Effector CD8-positive, alpha-beta T cell (primary cell): Measurements from ENCODE around the gene SUMO3.

Experiments
- DNase-seq: peaks from one replicate; lab custom pipeline; 2025; lab: John Stamatoyannopoulos, UW

The SUMO3 gene

DNA sequence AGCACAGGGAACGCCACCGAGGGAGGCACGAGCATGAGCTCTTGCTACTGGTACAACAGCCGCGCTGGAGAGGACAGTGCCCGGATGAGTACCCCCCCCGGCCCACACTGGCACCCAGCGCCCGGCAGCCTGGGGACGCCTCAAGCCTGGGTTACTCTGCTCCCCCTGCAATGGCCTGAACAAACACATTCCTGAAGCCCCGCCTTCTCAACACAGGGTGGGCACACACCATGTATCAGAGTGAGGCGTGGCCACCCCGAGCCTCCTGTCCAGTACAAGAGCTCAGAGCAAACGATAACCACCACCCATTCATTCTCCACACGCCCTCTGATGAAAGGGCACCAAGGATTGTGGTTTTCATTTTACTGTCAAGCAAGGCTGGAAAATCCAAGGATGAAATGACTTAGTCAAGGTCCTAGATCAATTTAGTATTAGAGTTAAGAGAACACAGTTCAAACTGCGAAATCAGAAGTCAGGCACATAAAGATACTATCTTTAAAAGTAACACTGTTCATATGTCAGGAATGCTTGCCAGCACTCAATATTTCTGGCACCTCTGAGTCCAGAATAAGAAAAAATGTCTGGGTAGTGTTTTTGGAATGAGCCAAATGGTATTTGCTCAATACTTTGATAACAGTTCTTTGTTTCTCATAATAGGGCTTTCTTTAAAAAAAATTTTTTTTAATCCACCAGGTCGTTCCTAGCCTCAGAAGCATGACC is 38.3 kb downstream of the SUMO3 start:
- DNase-seq: no peak

DNA sequence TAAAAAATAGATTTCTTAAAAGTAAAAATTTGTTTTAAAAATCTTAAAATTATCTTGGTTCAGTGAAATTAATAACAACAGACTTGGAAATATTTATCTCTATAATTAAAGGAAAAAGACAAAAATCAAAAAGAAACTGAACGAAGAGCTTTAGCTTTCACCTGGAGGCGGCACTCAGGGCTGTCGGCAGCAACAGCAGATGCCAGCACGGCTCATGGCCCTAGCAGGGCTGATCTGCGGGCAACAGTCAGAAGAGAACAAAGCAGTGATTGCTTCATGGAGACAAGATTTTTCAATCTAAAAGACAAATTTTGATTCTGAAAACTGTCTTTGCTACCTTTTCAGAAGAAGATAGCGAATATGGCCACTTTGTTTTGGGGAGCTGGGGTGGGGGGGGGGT is 38.9 kb downstream of the SUMO3 start:
- DNase-seq: no peak

DNA sequence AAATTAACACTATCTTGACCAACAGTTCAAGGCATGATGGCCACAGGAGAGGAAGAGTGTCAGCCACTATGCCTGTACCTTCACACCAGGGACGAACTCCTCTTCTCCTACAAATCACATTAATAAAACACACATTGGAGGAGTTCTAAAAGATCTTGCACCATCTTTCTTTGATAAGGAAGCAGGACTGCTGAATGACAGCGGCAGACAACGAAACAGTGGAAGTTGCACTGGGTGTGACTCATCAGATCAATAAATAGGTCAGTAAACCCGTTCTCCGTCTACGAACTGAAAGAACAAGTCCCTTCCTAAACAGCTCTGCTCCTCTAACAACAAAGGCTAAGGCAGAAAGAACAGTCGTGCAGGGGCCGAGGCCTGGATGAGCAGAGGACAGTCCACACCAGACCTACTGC is 39.4 kb downstream of the SUMO3 start:
- DNase-seq: no peak

DNA sequence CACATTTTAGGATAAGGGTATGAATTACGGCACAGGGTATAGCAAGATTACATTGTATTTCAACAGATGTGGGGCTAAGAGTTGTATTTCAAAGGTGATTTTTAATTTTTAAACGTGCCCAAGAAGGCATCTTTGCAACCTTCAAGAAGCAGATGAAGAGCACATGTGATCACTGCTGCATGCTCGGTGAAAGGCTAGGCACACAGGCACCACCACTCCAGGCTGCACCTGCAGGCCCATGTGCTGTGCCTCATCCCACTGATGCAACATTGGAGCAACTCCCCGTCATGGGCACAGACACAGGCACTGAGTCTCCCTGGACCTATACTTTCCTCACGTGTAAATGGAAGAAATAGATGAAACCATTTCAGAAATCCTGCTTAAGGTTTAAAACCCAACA is 39.8 kb downstream of the SUMO3 start:
- no peak for DNase-seq

DNA sequence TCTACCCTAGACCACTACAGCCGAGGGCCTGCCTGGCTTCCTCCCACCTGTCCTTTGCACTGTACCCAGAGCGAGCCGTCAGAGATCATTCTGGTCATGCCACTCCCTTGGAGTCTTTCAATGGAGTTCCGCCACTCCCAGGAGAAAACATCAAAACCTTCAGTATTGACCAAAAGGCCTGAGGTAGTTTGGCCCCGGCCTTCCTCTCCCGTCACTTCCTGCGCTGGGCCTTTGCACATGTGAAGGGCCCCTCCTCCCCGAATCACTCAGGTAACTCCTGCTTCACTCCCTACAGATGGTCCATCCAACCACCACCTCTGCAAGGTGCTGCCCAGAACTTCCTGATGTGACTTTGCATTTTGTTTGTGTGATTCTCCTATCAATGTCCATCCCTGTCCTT is 42.9 kb downstream of the SUMO3 start:
- no peak for DNase-seq

DNA sequence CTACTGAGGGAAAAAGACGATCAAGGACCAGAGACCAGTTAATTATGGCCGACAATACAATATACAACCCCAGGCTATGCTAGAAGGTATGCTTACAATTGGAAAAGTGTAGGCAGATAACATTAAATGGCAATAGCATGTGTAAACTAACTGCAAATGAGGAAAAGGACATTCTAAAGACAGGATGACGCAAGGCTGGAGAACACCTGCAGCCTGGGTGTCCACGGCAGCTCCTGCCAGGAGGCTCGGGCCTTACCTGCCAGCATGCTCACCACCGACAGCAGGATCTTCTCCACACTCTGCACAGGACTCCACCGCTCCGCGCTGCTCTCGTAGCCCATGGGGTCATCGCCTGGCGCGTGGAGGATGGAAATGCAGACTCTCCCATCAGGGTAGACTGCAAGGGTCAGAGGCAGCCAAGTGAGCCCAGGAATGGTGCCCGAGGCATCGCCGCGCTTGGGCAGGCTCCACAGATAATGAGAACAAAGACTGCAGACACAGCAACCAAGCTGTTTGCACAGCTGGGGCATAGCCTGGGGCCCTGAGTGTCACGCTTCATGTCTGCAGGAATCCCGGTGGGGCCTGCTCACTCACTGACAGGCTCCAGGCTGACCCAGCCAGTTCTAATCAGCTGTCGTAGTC is 44.5 kb downstream of the SUMO3 start:
- DNase-seq: no peak

DNA sequence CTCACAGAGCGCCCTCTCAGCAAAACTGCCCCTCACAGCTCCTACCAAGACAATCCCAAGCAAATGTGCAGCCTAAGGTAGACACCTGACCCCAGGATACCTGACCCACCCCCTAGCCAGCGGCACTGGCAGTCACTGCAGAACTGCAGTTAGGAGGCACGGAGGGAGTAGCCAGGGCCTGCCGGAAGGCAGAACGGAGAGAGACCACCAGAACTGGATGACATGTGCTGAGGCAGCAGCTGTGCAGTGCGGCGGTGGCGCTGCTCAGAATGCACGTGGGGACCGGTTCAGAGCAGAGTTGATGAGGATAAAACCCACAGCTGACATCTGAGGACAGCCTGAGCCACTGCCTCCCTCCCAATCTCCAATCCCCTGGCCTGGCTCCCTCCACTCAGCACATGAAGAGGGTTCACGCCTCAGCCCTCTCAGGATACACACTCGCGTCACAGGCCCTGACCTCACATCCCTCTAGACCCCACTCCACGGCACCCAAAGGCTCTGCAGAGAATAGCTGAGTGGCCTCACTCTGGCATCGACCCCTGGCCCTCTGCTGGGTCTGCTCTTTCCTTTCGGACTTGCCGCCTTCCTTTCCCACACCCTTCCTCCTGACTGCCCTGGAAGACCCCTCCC is 45.9 kb downstream of the SUMO3 start:
- no peak for DNase-seq

DNA sequence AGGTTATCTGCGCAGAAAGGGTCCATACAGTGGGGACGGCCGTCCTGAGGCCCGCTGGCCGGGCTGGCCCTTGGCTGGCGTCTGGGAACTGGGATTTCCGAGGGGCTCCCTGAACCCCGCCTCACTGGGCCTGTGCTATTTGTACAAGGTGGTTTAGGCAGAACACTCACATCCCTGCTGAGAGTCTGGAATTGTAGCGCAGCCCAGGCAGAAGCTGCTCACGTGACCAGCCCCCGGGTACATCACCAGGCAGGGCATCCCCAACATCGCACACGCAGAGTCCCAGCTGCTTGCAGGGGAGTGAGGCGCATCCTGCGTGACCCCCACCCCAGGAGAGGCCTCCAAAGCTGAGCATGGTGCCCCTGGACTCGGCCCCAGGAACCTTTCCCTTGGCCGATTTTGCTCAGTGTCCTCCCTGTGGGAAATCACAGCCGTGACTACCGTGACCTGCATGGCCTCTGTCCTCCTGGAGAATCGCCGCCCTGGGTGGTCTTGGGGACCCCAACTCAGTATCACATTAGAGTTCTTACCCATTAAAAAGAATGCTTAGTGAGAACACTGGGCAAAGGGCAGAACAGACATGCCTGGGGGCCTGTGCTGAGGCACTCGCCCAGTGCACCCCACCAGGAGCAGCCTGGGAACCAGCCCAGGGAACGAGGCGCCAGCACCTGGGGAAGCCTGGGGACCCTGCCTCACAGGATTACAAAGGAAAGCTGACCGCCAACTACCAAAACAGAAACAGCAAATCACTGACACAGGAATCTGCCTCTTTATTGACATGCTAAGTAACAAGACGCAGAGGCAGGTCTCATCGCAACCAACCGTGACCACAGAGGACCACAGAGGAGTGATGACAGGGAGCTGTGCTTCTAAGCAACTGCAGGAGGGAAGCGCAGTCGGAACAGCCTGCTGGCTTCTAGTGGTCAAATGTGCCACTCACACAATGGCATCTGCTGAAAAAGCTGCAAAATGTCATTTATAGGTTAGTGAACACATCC is 49.7 kb downstream of the SUMO3 start:
- DNase-seq: no peak

DNA sequence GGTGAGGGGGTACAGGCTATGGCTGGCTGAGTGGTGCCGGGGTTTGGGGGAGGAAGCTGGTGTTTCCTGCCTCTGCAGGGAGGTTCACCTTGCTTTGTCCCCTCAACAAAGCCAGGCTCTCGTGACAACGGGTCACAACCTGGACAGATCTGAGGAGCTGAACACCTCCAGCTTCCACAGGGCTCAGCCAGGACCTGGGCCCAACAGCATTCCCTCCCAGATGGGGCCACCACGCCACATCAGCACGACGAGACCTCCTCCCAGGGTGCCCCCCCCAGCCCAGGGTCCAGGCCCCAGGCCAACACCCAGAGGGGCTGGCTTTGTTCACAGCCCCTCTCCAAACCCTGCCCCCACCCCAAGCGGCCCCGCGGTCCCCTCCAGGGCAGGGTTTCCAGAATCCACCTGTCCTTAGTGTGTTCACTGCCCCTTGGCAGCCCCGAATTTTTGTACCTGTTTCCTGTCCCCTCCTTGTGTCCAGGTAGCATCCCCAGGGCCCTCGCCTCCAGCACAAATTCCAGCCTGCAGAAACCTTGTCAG is 51.0 kb downstream of the SUMO3 start:
- DNase-seq: no peak

DNA sequence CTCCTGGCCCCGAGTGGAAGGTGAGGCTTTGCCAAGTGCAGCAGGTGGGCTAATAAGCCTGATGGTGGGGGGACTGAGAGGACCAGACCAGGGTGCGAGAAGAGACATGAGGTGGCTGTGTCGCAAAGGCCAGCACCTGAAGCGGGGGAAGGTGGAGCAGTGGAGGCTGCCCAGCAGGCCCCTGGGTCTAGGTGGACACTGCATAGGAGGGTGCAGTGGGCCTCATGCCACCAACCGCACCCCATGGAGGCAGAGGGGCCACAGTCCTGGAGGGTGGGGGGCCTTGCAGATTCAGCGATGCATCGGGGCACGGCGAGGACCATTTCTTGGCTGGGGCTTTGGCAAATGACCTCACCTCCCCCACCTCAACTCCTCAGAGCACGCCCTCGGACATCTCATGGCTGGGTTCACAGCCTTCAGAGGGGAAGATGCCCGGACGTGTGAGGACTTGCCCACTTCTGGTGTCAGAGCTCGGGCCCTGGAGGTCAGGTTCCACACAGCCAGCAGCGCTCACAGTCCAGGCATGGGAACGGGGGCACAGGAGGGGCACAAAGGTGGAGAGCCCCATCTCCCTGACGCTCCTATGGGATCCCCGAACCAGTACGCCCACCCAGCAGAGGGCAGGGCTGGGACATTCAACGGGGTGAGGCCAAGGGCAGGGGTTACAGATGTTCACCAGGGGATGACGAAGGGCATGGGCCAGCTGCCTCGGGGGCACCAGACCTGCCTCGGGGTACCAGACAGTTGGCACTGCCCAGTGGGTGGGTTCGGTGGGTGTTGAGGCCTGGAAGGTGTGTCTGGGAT is 51.6 kb downstream of the SUMO3 start:
- no peak for DNase-seq

DNA sequence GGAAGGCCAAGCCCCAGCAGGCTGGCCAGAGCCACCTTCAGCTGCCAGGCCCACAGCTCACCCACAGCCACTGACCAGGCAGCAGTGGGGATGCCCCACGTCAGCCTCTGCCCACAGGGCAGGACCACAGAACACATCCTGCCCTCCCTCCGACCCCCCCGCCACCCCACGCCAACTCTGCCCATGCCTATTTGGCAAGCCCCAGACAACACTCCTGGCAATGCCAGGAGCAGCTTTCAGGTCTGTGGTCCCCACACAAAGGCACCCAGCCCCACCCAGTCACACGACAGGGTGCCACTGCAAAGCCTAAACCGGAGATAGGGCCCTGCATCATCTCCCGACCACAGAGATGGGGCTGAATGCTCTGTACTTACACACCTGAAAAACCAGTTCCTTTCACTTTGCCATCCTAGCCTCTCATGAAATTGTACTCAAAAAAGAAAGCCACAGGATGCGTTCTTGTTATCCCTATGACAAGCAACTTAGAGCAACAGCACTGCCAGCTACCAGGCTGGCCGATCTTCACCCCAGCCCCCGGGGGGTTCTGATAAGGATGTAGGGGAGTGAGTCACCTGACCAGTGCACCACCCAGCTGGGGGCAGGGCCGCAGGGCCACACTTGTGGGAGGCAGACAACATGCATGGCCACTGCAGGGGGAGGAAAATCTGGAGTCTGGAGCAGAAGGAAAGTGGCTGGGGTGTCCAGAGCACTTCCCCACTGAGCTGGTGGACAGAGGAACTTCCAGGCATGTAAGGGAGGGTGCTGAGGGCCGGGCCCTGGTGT is 52.4 kb downstream of the SUMO3 start:
- no peak for DNase-seq

DNA sequence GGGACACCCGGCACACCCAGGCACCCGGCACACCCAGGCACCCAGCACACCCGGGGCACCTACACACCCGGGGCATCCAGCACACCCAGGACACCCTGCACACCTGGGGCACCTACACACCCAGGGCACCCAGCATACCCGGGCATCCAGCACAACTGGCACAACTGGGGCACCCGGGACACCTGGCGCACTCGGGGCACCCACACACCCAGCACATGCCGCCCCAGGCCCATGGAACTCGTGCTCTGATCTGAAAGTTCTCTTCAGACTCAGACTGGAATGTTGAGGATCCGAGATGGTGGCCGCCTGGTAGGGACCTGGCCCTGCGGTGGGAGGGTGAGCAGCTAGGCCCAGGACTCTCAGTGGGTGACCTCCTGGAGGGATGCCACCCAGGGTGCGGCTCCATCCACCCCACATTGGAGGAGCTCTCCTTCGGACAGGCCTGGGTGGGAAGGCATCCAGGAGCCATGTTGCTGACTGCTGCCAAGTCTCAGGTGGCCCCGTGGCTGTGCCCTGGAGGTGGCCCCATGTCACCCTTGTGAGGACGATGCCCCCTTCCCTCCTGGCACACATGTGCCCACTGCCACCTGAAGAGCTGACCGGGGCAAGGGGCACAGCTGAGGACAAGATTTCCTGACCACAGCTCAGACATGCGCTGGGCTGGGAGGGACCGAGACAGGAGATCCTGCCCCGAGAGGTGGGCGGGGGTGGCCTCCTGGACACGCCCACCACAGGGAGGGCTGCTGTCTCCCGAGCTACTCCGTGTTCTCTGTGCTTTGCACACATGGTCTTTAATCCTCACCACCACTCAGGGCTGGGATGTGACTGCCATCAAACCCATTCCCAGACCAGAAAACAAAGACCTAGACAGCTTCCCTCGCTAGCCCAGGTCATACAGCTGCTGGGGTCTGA is 53.3 kb downstream of the SUMO3 start:
- DNase-seq: no peak

DNA sequence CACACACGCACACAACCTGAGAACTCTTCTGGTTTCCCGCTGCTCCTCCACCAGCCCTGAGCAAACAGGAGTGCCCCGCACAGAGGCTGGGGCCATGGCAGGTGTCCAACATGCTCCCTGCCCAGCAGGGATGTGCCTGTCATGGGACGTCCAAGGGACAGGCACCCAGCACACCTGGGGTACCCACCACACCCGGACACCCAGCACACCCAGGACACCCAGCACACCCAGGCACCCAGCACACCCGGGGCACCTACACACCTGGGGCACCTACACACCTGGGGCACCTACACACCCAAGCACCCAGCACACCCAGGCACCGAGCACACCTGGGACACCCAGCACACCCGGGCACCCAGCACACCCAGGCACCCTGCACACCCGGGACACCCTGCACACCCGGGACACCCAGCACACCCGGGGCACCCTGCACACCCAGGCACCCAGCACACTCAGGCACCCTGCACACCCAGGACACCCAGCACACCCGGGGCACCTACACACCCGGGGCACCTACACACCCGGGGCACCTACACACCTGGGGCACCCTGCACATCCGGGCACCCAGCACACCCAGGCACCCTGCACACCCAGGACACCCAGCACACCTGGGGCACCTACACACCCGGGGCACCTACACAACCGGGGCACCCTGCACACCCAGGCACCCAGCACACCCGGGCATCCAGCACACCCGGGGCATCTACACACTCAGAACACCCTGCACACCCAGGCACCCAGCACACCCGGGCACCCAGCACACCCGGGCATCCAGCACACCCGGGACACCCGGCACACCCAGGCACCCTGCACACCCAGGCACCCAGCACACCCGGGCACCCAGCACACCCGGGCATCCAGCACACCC is 54.2 kb downstream of the SUMO3 start:
- no peak for DNase-seq

DNA sequence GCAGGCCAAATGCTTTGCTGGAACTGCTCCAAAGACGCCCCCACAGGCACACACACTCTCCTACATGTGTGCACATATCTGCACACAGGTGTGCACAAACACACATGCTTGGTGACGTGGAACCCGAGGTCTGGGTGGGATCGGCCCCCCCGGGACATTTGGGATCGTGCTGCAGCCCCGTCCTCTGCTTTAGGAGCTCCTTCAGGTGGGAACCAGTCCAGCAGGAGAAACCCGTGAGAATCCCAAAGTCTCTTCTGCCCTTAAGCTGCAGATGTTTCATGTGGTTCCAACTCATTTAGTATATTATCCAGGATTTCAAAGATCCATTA is 54.8 kb downstream of the SUMO3 start:
- no peak for DNase-seq

DNA sequence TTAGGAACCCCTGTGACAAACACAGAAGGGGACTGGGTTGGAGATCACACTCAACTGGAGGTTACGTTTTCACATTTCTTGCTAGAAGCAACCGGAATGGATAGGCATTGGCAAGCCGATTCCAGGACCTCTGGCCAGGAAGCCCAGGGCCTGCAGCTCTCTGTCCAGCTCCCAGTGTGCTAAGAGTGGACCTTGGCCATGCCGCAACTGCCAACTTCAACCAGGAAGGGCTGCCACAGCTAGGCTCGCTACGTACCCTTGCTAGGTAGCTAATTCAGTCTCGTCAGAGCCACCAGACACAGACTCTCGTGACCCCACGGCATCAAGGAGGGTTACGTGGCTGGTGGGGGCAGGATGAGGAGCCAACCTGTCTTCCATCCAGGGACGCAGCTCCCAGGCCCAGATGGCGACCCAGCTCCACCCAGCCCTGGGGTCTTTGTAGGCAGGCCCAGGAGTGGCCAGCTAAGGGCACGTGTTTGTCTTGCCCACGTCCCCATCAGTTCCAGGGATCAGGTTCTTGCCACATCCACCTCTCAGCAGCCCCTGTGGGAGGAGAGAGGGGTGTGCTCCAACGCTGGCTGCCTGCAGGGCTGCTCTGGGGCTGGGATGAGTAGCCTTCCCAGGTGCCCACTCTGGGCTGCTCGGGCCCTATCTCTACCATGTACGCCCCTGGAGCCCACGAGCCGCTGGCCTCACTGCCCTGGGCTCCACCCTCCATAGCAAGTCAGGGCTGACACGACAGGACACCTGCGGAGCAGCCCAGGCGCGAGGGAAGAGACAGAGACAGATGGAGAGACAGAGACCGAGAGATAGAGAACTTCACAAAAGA is 55.4 kb downstream of the SUMO3 start:
- DNase-seq: no peak

DNA sequence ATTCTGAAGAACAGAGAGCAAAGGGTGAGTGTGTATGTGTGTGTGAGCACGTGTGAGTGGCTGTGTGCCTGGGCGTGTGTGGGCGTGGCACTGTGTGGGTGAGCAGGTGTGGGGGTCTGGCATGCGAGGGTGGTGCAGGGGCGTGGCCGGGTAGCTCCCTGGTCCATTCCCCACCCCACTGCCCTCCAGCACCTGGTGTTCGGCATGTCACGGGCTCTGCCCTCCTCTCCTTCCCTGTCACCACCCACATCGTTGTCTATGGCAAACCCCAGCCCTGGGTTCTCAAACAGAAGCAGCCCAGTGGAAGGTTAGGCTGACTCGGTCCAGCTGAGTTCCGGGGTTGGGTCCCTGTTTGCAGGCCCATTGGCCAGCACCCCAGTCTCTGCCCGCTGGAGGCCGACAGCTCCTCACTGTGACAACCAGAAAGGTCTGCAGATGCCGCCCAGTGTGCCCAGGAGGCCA is 56.1 kb downstream of the SUMO3 start:
- DNase-seq: no peak

DNA sequence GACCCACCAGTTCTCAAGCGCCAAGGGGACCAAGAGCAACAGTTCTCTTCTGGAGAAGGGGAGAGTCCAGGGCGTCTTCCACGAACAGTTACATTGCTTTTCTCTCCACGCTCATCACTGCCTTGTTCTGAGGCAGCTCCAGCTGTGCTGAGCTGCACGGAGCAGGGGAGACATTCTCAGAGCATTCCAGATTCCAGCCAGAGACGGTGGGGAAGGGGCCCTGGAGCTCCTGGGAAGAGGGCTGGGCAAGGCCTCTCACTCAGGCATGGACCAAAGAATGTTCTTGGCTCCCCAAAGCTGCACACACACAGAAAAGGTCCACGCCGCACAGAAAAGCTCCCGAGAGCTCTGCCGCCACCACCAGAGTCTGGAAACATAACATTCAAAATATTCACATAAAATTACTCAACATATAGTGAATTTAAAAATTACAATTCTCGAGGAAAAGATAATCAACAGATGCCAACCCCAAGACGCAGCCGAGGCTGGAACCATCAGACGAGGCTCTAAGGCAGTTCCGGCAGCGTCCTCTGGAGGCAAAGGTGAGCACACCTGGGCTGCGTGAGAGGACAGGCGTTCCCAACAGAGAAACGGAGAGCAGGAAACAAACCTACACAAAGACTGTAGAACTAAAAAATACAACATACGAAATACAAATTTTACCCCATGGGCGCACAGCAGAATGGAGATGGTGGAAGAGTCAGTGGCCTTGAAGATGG is 56.7 kb downstream of the SUMO3 start:
- DNase-seq: no peak
